Urinary bladder (tissue), 4 donors: Measurements from ENCODE around the gene FIZ1. TPM values are rescaled to one million over a fixed set of nuclear protein-coding genes. Genes with fewer than 3 reads are reported as not detected.

Source experiments
- DNase-seq: peaks from one replicate; pipeline ENCODE4 v3.0.0-alpha.2; 2015; ENCODE audit errors: extremely low spot score
- H3K27ac ChIP-seq: one replicate; pipeline ENCODE4 v1.5.1; 2013; ENCODE audit warnings: low read depth, mild to moderate bottlenecking, moderate library complexity
- H3K36me3 ChIP-seq: one replicate; pipeline ENCODE4 v1.6.1; 2013; ENCODE audit warnings: mild to moderate bottlenecking, moderate library complexity; ENCODE audit not compliant: insufficient read depth
- H3K4me1 ChIP-seq: one replicate; pipeline ENCODE4 v1.6.1; 2013; ENCODE audit warnings: mild to moderate bottlenecking, moderate library complexity; ENCODE audit not compliant: insufficient read depth
- H3K4me3 ChIP-seq: one replicate; pipeline ENCODE4 v1.5.1; 2013; ENCODE audit warnings: low read depth, low read length
- WGBS: extraction: QIAGEN DNeasy Blood & Tissue Kit; methylation state at CpG from one replicate; pipeline ENCODE4 v1.1.7; 2013; 5-methylcytosine and 5-hydroxymethylcytosine counted together
- polyA plus RNA-seq: library from polyadenylated mRNA; stranded (reverse); fragments of 200-250 nt; gene quantifications from one replicate; pipeline ENCODE4 v1.2.3, GENCODE V29; 2013
- total RNA-seq: library from RNA; depleted of rRNA; stranded (reverse); fragments of >200 nt; gene quantifications from one replicate; pipeline ENCODE4 v1.2.3, GENCODE V29; 2014
- donor health status: healthy with polysubstance abuse.
- donor health status: healthy.

FIZ1 gene
- total and polyA plus RNA-seq, 2 donors: 2.3 to 11.1 TPM

DNA sequence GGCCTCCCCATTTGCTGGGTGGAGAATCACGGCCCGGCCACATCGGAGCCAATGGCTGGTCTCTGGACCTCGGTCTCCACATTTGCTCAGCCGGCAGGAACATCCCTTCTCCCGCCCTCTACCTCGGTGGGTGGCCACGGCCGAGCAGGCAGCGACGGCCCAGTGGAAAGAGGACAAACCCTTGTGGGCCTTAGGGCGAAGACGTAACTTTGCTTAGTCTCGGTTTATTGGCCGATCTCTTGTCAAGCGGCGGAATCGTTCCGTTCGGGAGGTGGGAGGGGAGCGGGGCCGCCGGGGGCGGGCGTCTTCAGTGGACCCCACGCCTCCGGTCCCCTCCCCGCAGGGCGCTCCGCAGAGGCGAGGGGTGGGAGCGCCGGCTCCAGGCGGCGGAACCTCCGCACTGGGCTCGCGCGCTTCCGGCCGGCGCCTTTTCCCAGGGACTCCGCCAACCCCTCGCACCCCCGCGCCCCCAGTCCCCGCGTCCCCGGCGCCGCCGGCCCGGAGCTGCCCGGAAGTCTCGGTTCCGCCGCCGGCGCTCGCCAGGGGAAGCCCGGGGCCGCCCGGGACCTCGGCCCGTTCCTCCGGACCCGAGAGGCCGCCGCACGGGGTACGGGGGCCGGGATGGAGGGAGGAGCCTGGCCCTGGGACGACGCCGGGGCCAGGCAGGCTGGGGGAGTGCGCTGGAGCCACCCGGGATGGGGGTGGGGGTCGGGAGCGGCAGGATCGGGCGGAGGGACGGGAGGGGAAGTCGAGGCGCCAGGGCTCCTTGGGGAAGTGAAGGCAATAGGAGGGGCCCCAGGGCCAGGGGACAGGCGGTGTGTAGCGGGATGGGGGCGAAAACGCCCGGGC is 41.5 kb upstream of the FIZ1 start, which contains the start of gene ZNF580:
Gene ZNF580, plus strand, starts transcription at position 426 of the 849 bp plus-strand sequence. CDS start 1,507 bp downstream, outside the sequence.
- under 1% methylated on average over 89 of the region's 89 CpGs for WGBS
- no peak for DNase-seq
- Histone ChIP-seq H3K27ac (peak within 1 kb of the TSS; percentile 87), H3K36me3 (no peaks in the 10 kb centered on the region), H3K4me1 (peaks cover 7% of the 10 kb centered on the region), H3K4me3 (peak within 1 kb of the TSS; percentile 94)

DNA sequence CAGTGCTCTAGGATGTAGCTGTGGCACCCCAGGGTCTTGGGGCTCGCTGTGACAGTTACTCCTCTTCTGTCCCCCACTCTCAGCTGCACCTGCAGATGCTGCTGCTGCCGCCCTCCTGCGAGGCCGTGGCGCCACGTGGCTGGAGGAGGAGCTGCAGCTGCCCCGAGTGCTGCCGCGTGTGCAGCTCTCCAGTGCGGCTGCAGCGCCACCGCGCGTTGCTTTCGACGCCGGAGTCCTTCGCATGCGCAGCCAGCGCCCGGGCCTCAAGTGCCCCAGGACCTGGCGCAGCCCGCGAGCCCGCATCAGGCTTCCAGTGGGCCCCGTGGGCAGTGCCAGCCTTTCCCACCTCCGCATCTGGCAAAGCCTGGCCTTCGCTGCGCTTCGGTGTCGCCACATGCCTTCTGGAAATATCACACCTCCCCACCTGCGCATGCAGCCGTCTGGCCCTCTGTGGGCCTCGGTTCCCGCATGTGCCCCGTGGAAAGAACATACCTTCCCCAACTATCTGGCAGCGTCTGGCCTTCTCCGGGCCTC is 40.8 kb upstream of the FIZ1 start:
- H3K27ac ChIP-seq: no peak overlapping the region
- peaks cover 7% of the 10 kb centered on the region for H3K4me1 ChIP-seq
- 13% methylated on average over 38 of the region's 38 CpGs for WGBS
- H3K36me3 ChIP-seq: no peaks in the 10 kb centered on the region
- DNase-seq: no peak
- peak overlapping the region; percentile 94 for H3K4me3 ChIP-seq

DNA sequence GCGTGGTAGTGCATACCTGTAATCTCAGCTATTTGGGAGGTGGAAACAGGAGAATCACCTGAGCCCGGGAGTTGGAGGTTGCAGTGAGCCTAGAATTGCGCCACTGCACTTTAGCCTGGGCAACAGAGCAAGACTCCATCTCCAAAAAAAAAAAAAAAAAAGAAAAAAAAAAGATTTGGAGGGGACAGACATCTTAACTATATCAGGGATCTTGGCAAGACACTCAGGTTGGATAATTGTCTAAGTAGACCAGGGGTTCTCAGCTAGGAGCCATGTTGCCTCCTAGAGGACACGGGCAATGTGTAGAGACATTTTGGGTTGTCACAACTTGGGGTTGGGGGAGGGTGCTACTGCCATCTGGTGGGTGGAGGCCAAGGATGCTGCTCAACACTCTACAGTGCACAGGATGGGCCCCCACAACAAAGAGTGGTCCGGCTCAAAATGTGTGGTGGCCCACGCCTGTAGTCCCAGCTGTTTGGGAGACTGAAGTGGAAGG is 39.6 kb upstream of the FIZ1 start:
- no peaks in the 10 kb centered on the region for H3K36me3 ChIP-seq
- WGBS: 83% methylated on average over 6 of the region's 6 CpGs
- no peak for DNase-seq
- no peak overlapping the region for H3K27ac ChIP-seq
- peaks cover 5% of the 10 kb centered on the region for H3K4me1 ChIP-seq
- H3K4me3 ChIP-seq: no peak overlapping the region

DNA sequence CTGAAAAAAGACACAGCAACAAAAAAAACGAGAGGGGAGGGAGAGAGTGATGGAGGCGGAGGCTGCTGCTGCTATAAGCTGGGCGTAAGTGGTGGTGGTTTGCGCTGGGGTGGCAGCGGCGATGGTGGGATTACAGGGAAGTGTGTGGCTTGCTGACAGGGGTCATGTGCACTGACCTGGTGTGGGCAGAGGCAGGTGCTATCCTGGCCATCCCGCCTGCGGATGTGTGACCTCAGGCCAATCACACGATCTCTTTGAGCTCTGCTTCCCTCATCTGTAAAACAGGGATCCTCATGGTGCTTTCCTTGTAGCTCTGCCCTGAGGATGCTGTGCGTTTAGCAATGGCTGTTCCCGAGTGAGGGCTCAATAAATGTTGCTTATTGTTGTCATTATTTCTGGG is 38.2 kb upstream of the FIZ1 start:
- H3K4me1 ChIP-seq: peaks cover 5% of the 10 kb centered on the region
- H3K4me3 ChIP-seq: no peak overlapping the region
- no peak overlapping the region for H3K27ac ChIP-seq
- 80% methylated on average over 11 of the region's 11 CpGs for WGBS
- DNase-seq: no peak
- H3K36me3 ChIP-seq: no peaks in the 10 kb centered on the region

DNA sequence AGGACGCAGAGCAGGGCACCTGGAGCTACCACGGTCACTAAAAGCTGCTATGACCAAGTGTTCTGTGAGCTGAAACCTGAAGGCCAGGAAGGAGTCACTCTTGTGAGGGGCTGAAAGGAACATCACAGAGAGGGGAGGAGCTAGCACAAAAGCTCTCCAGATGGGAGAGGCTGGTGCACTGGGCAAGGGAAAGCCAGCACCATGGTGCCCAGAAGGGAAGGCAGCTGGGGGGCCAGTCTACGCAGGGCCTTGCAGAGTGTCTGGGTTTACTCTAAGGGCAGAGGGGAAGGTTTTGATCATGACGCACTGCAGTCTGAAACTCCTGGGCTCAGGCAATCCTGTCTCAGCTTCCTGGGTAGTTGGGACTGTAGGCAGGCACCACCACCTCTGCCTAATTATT is 37.4 kb upstream of the FIZ1 start:
- peaks cover 5% of the 10 kb centered on the region for H3K4me1 ChIP-seq
- no peak overlapping the region for H3K27ac ChIP-seq
- WGBS: 86% methylated on average over 4 of the region's 4 CpGs
- no peaks in the 10 kb centered on the region for H3K36me3 ChIP-seq
- H3K4me3 ChIP-seq: no peak overlapping the region
- DNase-seq: no peak

DNA sequence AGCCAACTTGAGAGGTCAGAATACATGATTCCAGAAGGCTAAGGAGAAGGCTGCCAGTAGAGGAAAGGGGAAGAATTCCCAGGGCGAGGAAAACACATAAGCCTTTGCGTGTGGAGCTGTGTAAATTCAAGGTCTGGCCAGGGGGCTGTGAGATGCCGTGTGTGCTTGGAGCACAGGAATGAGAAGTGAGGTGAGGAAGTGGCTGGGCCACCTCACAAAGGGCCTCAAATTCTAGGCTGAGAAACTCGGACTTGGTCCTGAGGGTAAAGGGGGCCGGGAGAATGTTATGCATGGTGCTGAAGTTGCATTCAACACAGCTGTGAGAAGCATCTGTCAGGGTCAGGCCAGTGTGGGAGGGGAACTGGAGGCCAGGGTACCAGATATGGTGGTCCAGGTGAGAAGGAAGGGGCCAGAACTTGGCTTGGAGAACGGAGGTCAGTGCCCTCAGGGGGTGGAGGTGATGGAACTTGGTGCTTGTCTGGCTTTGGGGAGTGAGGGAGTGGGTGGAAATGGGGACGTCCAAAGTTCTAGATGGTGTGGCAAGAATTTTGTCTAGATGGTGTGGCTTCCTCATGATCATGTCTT is 36.6 kb upstream of the FIZ1 start:
- no peak overlapping the region for H3K27ac ChIP-seq
- H3K4me1 ChIP-seq: peaks cover 5% of the 10 kb centered on the region
- WGBS: 71% methylated on average over 7 of the region's 7 CpGs
- DNase-seq: no peak
- H3K36me3 ChIP-seq: no peaks in the 10 kb centered on the region
- peak overlapping the region; percentile 89 for H3K4me3 ChIP-seq

DNA sequence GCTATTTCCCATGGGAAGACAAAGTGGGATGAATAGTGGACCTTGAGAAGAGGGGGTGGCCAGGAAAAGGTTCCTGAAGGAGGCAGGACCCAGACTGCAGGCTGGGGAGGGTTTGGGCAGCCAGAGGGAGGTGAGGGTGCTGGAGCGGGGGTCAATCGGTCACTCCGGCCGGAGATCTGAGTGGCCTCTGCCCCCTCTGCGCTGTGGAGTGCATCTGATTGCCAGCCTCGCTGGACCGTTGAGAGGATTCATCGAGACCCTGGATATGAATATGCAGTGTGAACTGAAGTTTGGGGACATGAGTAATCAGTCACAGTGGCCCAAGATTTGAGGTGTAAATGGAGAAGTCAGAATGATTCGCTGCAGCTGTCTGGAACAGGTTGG is 36.0 kb upstream of the FIZ1 start:
- 10% methylated on average over 9 of the region's 9 CpGs for WGBS
- Histone ChIP-seq H3K4me3 (peak overlapping the region; percentile 89), H3K4me1 (peaks cover 5% of the 10 kb centered on the region), H3K27ac (peak overlapping the region; percentile 91), H3K36me3 (no peaks in the 10 kb centered on the region)
- DNase-seq: no peak

DNA sequence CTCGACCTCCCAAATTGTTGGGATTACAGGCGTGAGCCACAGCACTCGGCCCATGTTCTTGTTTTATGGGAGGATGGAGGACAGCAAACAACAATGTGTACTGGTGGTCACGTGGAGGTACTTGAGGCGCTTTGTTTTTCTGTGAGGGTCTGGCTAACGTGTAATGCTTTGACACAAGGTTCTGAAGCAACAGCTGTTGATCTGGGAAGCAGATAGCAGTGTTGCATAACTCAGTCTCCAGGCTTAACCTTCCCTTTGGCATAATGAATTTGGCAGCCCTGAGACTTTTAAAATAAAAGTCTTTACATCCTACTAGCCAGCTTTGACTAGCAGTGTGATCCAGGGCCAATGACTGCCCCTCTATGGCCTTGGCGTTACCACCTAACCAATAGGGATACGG is 34.5 kb upstream of the FIZ1 start:
- H3K4me3 ChIP-seq: no peak overlapping the region
- DNase-seq: no peak
- peaks cover 5% of the 10 kb centered on the region for H3K4me1 ChIP-seq
- H3K27ac ChIP-seq: no peak overlapping the region
- WGBS: 71% methylated on average over 8 of the region's 8 CpGs
- H3K36me3 ChIP-seq: no peaks in the 10 kb centered on the region

DNA sequence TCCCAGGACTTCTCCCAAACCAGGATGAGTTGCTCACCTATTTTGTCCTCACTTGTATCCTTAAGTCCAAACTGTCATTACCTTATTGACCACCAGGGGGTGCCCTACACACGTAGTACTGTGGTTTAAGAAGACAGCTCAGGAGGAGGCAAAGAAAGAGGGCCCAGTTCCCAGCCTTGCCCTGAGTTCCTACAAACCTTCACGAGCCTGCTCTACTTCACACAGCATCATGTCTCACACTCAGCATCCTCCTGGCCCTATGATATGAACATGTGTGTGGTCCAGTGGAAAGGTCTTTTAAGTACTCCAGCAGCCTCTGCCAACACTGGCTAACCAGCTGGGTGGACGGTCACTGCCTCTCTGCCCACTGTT is 33.1 kb upstream of the FIZ1 start:
- no peaks in the 10 kb centered on the region for H3K36me3 ChIP-seq
- H3K4me1 ChIP-seq: peaks cover 5% of the 10 kb centered on the region
- 18% methylated on average over 3 of the region's 3 CpGs for WGBS
- peak; percentile 78 for DNase-seq
- H3K27ac ChIP-seq: no peak overlapping the region
- H3K4me3 ChIP-seq: no peak overlapping the region

DNA sequence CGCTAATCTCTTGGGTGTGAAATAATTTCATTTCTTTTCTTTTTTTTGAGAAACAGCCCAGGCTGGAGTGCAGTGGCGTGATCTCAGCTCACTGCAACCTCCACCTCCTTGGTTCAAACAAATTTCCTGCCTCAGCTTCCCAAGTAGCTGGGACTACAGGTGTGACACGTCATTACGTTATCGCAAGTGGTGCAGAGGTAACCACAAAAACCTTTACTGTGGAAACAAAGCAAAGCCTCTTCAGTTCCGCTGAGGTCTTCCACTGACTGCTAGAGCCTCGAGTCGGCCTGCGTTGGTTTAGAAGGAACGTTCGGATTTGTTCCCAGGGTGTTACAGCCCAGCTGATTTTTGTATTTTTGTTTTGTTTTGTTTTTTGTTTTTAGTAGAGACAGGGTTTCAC is 27.0 kb upstream of the FIZ1 start:
- H3K36me3 ChIP-seq: no peaks in the 10 kb centered on the region
- 89% methylated on average over 11 of the region's 11 CpGs for WGBS
- no peak for DNase-seq
- no peak overlapping the region for H3K27ac ChIP-seq
- no peaks in the 10 kb centered on the region for H3K4me1 ChIP-seq
- no peak overlapping the region for H3K4me3 ChIP-seq

DNA sequence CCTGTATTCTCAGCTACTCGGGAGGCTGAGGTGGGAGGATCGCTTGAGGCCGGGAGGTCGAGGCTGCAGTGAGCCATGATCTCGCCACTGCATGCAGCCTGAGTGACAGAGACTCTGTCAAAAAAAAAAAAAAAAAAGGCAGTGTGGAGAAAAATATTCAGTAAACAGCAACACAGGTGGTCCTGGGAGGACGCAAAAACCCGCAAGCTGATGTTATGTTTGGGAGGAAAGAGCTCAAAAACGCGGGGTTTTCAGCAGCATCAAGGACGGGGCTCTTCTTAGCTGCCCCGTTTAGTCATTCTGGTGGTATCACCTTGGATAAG is 25.6 kb upstream of the FIZ1 start:
- Histone ChIP-seq H3K36me3 (no peaks in the 10 kb centered on the region), H3K27ac (no peak overlapping the region), H3K4me3 (no peak overlapping the region), H3K4me1 (no peaks in the 10 kb centered on the region)
- WGBS: 46% methylated on average over 11 of the region's 11 CpGs
- no peak for DNase-seq

DNA sequence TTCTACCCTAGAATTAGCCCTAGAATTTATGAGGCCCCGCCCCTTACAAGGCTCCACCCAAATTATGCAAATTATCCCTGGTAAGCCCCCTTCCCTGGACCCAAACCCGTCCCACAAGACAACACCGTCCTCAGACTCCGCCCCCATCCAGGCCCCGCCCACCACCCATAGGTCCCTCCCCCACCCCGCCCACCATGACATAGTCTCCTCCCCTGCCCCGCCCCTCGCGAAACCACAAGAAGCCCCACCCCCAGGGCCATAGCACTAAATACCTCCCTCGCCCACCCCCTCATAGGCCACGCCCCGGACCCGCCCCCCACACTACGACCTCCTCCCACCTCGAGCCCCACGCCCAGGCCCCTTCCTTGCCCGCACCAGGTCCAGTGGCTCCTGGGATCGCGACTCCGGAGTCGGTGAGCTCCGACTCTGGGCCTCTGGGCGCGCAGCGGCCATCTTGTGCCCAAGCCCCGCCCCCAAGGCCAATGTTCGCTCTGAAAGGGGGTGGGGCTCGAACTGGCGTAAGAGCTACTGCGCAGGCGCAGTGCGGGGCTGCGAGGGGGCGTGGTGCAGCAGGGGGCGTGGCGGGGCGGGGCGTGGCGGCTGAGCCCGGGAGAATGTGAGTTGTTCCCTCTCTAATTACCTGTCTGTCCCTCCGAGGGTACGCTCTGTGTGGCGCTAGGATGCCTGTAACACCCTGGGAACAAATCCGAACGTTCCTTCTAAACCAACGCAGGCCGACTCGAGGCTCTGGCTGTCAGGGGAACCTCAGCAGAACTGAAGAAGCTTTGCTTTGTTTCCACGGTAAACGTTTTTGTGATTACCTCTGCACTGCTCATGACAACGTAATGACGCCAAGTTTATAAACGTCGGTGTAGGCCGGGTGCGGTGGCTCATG is 25.0 kb upstream of the FIZ1 start, which contains the start of gene ZNF784:
Gene ZNF784, minus strand, starts transcription at position 458 of the 895 bp plus-strand sequence. Its CDS starts 5 bp downstream, at position 453.
- Histone ChIP-seq H3K4me1 (no peaks in the 10 kb centered on the region), H3K27ac (peak within 1 kb of the TSS; percentile 95), H3K36me3 (no peaks in the 10 kb centered on the region), H3K4me3 (peak within 1 kb of the TSS; percentile 49)
- WGBS: under 1% methylated on average over 56 of the region's 56 CpGs
- DNase-seq: peak; percentile 83

DNA sequence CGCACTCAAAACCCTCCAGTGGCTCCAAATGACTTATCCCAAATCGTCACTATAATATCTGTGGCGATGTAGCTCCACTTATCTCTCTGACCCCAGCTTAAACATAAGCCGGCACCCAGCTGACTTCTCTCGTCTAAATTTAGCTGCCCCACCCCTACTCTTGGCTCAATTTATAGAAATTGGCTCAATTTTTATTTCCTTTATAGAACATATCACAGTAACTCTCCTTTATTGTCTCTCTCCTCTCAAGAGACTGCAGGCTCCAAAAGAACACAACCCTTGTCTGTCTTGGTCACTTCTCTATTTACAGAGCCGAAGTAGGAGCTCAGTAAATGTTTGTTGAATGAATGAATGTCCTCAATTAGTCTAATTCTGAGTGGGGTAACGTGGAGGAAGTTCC is 24.2 kb upstream of the FIZ1 start:
- H3K36me3 ChIP-seq: no peaks in the 10 kb centered on the region
- H3K4me3 ChIP-seq: no peak overlapping the region
- no peak overlapping the region for H3K27ac ChIP-seq
- H3K4me1 ChIP-seq: no peaks in the 10 kb centered on the region
- no peak for DNase-seq
- WGBS: 35% methylated on average over 7 of the region's 7 CpGs
